ENCODE results near the gene GJD3.

The GJD3 gene

GRCh38 chr17:40364906-40365305 lies 369 bp upstream of the GJD3 start:
- no peak for DNase-seq
- Mint-ChIP-seq H3K4me1 (peaks cover 24% of the 10 kb centered on the region), H3K36me3 (ENCODE audit: low read depth) (no peaks in the 10 kb centered on the region), H3K27ac (no peak overlapping the region), H3K27me3 (ENCODE audit: low read depth, poor library complexity) (peaks cover 63% of the 10 kb centered on the region), H3K9me3 (no peaks in the 10 kb centered on the region), H3K4me3 (peak overlapping the region; percentile 85)
- TF ChIP-seq CTCF (IDR thresholded peaks at IDR 0.05), result no peak

- Mint-ChIP-seq H3K4me3 (peak overlapping the region; percentile 85), H3K27me3 (ENCODE audit: low read depth, poor library complexity) (peaks cover 55% of the 10 kb centered on the region), H3K27ac (no peak overlapping the region), H3K4me1 (peaks cover 24% of the 10 kb centered on the region), H3K36me3 (ENCODE audit: low read depth) (no peaks in the 10 kb centered on the region), H3K9me3 (no peaks in the 10 kb centered on the region)
- DNase-seq, result peak; percentile 60
- no peak for TF ChIP-seq CTCF (IDR thresholded peaks at IDR 0.05)
These were observed 1.3 kb downstream of the GJD3 start for GRCh38 chr17:40363111-40363827.

GRCh38 chr17:40362696-40363110 lies 1.8 kb downstream of the GJD3 start:
- no peak overlapping the region for H3K27ac Mint-ChIP-seq
- no peaks in the 10 kb centered on the region for H3K36me3 Mint-ChIP-seq (ENCODE audit: low read depth)
- H3K4me3 Mint-ChIP-seq, result peak overlapping the region; percentile 68
- H3K9me3 Mint-ChIP-seq, result no peaks in the 10 kb centered on the region
- peak; percentile 50 for TF ChIP-seq CTCF (IDR thresholded peaks at IDR 0.05)
- peak; percentile 84 for DNase-seq
- H3K27me3 Mint-ChIP-seq (ENCODE audit: low read depth, poor library complexity), result peaks cover 50% of the 10 kb centered on the region
- H3K4me1 Mint-ChIP-seq, result peaks cover 25% of the 10 kb centered on the region

- TF ChIP-seq CTCF (IDR thresholded peaks at IDR 0.05), result no peak
- Mint-ChIP-seq H3K9me3 (no peaks in the 10 kb centered on the region), H3K27me3 (ENCODE audit: low read depth, poor library complexity) (peaks cover 50% of the 10 kb centered on the region), H3K4me3 (peak overlapping the region; percentile 68), H3K4me1 (peaks cover 28% of the 10 kb centered on the region), H3K36me3 (ENCODE audit: low read depth) (no peaks in the 10 kb centered on the region), H3K27ac (no peak overlapping the region)
- DNase-seq, result no peak
These were observed 2.4 kb downstream of the GJD3 start for GRCh38 chr17:40361925-40362695.

- peak overlapping the region; percentile 47 for H3K4me3 Mint-ChIP-seq
- DNase-seq, result no peak
- no peak overlapping the region for H3K27ac Mint-ChIP-seq
These were observed 3.2 kb downstream of the GJD3 start for GRCh38 chr17:40361063-40361924.

More at GRCh38 chr17:40361063-40361924, 3.2 kb downstream of the GJD3 start:
- H3K36me3 Mint-ChIP-seq (ENCODE audit: low read depth), result no peaks in the 10 kb centered on the region
- peaks cover 49% of the 10 kb centered on the region for H3K27me3 Mint-ChIP-seq (ENCODE audit: low read depth, poor library complexity)
- H3K4me1 Mint-ChIP-seq, result peaks cover 36% of the 10 kb centered on the region
- no peaks in the 10 kb centered on the region for H3K9me3 Mint-ChIP-seq
- no peak for TF ChIP-seq CTCF (IDR thresholded peaks at IDR 0.05)
